Stimulated activated CD4-positive, alpha-beta T cell treated with anti-CD3 and anti-CD28 coated beads, Interleukin-12 subunit alpha, Interleukin-12 subunit beta, amount 100 ng/mL, for 24 hours (primary cell): Measurements from ENCODE around the gene USP51.
"Not testable (repeated sequence)": the region's sequence is repeated elsewhere in the genome, so short reads cannot be mapped to it uniquely, and the experiment has no call there.

Experiments used
- DNase-seq, 2 experiments: peaks; one replicate each; pipeline ENCODE4 v3.0.0-alpha.2; 2020; ENCODE audit warnings: low read depth in 2 of 2

Gene USP51

DNA sequence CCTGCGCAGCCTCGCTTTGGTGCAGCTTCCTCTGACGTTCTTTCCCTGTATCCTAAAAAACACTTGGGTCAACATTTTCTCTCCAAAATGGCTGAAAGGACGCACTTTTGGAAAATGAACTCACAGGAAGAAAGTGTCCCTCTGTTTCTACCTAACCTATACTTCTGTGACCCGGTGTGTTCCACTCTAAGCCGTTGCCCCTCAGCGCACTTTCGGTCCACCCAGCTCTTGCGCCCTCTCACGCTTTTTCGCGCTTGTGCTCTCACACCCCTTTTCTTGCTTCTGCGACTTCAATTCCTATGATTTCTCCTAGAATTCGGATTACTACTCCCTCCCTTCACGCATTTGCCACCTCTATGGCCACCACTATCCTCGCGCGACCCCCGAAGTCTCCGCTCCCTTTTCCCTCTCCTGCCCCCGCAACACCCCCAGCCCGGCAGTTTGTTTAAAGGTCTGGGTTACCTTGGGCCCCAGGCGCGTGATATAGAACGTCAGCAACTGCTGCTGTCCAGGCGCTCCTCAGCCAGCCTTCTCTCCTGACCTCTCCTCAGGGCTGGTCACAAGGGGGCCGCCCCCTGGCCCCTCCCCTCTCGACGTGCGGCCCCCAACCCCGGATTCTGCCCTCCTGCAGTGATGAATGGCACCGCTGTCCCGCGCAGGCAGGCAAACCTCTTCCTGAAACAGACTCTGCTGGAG is at the start of gene USP51:
TSS of gene USP51 (minus strand) at position 535 of the 696 bp plus-strand sequence. CDS start 909 bp downstream, outside the sequence.
- no peak for DNase-seq

DNA sequence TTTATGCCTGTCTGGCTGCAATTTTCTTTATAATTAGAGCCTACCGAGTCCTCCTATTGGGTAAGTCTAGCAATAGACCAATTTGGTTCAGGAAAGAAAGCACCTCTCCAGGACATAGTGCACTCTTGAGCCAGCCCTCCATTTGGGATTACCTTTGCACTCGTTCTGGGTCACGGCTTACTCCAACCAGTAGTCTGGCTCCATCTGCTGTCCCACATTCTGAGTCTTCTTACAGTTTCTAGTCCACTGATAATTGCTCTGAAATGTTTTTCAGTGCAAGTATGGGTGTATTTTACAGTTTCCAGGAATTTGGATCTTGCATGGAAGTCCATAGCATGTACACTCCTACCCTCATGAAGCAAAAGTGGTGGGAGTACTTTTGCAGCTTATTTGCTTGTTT is 34.8 kb upstream of the USP51 start:
- no peak for DNase-seq

DNA sequence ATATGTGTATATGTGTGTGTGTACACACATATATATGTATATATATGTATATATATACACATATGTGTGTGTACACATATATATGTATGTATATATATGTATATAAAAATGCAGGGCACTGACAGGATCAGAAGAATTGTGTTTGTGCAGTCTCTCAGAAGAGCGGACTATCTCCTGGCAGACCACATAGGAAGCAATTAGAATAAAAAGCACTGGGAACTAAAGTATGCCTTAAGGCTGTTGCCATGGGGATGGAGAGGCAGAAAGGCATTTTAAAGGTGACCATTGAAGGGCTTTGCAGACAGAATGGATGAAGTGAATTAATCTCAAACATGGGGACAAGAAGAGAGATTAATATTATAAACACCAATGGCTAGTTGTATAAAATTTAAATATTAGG is 33.7 kb upstream of the USP51 start:
- no peak for DNase-seq

DNA sequence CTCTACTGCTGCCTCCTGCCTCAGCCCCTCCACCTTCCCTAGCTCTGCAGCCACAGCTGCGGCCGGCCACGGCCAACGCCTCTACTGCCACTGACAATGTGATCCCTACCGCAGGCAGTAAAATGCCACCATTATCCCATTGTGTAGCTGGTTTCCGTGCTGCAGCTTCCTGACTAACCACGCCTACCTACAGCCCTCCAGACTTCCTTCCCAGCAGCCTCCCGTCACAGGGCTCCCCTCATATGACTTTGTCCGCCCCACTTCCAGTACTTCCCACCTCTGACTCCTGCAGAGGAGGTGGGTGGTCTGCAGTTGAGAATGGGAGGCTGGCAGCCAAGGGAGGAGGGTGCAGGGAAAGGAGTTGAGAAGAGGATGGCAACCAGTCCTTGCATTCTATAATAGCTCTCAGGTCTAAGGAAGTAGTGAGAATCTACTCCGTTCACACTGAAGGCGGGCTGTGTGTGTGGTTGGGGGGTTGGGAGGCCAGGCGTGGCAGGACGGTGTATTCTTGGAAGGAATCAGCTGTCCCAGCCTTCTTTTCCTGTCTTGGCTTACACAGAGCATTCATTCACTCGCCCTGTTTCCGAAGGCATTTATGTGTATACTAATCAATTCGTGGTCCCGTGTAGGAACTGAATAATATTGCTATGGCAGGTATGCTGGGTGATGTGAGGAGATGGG is 33.1 kb upstream of the USP51 start:
- no peak for DNase-seq

DNA sequence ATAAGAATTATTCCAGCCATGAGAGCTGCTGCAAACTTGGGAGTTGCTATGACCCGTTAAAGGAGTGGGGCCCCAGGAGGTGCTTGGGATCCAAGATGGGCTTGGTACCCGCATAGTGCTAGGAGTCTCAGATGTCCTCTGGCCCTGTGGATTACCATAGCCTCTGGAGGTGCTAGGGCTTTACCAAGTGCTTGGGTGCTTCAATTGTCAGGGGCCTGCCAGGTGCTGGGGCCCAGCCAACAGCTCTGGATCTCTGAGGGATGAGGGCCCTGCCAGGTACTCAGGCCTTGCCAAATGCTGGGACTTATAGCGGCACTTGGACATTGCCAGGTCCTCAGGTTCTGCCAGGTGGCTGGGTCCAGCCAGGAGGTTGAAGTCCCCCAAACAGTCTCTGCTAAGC is 32.0 kb upstream of the USP51 start:
- no peak for DNase-seq

DNA sequence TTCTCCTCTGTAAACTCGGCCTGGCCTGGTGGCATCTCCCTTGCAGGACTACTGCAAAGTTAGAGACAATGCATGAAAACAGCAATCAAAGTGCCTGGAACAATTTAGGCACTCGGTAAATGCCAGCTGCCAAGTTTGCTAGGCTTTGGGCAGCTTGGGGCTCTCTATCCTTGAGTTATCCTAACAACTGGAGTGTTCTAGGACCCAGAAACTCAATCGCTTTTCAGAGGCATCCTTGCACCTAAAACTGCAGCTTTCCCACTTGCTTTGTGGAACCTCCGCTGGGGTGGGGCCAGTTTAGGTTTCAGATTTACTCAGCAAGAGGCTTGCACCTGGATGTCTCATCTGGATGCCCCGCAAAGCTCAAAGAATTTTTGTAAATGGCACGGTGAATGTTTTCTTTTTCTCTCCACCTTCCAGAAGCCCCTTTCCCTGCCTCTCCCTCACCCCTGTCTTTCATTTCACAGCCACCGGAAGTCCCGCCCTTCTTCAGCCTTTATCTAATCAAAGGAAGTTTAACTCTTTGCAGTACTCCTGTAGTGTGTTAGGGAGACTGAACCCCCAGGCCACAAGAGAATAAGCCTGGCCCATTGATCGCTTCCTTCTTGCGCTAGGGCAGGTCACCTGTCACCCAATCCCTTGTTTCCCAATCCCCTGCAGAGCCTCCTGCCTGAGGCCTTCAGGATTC is 27.3 kb upstream of the USP51 start:
- DNase-seq: not testable (repeated sequence)

DNA sequence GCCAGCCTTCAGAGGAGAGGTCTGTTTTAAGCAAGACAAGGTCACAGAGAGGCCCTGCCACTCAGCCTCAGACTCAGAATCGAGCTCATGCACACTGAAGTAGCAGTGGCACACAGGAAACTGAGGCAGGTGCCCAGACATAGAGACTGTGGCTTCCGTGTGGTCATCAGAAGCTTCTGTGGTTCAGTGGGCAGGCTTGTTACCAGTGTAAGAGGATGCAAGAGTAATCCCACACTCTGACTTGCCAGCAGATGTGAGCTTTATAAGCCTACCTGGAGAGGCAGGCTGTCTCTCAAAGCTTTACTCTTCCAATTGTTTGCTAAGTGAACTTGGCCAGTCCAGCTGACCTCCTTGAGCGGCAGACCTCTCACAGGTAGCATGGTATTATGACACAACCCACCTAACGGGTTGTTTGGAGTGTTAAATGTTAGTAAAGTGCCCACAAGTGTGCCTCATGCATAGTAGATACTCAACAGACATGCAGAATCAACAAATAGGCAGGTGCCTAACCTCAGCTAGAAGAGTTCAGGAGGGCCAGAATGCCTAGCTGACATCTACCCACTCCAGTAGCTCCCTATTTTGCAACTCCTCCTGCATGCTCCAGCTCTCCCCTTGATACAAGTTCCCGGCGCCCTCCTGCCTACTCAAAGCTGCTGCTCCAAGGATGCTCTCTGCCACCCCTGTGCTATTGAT is 23.5 kb upstream of the USP51 start:
- DNase-seq: not testable (repeated sequence)

DNA sequence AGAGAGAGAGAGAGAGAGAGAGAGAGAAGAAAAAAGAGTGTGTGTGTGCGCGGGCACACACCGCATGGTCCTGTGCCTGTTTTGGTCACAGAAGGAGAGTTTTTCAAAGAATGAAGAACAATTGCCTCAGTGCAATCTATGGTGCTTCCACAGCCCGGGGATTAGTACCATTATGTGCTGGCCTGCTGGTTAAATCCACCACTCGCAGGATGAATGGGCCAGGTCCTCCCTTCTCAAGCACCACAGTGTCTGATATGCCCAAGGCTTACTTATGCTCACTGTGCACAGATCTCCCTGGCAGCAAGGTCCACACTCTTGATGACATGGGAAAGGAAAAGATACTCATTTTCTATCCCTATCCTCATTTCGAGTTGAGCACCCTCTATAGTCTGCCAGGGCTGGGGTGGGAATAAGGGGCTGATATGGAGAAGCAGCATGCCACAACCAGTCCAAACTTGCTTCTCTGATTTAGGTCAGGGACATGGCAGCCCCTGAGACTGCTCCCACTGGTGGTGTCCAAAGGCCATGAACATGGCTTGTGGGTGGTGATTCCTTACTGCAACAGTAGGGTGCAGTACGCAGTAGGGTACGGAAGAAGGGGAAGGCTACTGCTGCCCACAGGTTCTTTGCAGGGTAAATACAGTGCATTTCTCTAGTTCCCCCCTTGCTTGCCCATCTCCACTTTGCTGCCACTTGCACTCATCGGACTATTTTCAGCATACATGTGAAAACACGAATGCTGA is 18.9 kb upstream of the USP51 start:
- not testable (repeated sequence) for DNase-seq

DNA sequence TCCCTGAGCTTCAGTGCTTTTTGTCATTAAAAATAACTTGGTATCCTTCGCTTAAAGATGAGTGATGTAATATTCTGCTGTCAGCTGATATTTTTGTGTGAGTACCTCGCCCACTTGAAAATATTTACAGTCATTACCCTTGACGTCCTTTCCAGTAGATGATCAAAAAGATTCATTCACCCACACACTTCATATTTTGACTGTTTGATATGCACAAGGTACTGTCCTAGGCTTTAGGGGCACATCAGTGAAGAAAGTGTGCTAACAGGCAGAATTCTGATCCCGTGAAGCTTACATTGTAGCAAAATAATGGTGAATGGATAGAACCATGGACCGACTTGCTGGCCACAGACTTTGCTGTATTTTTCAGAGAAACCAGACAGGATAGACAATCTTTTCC is 18.1 kb upstream of the USP51 start:
- DNase-seq: not testable (repeated sequence)

DNA sequence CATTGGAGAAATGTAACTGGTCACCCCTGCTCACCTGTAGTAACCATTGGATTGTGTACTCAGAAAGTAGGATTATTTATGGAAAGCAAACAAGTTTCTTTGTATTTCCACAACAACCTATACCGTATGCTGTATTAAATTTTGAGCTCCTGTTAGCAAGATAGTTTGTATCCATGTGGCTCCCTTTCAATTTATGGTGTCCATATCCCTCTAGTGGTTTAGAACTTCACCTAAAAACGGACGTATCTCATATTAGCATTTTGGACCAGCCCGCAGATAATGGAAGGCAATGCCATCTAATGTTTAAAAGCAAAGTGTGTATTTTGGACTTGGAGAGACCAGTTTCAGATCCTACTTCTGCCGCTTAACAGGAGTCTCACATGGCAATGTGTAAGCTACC is 17.4 kb upstream of the USP51 start:
- not testable (repeated sequence) for DNase-seq

DNA sequence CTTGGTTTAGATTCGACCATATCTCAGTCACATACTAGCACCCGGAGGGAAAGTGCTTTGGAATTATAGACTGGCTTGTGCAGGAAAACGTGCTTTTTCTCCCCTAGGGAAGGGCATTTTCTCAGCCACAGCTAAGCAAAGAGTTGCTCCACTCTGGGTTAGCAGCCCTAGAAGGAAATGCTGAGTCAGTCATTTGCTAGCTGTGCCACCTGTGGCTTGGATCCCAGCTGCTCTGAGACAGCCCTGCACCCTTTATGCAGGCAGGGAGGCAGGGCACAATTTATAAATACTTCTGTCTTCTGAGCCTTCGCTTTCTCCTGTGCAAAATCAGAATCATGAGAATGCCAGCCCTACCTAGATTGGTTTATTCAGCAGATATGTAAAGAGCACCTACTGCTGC is 1.3 kb upstream of the USP51 start:
- no peak for DNase-seq

DNA sequence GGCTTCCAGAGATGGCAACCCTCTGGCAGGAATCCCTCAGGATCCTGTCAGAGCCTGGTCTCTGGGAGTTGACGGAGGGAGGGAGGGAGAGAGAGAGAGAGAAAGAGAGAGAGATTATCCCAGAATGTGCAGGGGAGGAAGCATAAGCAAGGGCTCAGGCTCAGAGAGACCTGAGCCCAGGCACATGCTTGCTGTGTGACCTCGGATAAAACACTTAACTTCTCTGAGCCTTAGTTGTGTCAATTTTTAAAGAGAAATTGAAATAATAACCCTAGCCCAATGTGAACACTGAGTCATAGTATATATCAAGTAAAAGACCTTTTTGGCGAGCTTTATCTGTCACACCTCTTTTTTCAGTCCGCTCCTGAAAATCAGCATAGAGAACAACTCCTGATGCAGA is 473 bp upstream of the USP51 start:
- no peak for DNase-seq

DNA sequence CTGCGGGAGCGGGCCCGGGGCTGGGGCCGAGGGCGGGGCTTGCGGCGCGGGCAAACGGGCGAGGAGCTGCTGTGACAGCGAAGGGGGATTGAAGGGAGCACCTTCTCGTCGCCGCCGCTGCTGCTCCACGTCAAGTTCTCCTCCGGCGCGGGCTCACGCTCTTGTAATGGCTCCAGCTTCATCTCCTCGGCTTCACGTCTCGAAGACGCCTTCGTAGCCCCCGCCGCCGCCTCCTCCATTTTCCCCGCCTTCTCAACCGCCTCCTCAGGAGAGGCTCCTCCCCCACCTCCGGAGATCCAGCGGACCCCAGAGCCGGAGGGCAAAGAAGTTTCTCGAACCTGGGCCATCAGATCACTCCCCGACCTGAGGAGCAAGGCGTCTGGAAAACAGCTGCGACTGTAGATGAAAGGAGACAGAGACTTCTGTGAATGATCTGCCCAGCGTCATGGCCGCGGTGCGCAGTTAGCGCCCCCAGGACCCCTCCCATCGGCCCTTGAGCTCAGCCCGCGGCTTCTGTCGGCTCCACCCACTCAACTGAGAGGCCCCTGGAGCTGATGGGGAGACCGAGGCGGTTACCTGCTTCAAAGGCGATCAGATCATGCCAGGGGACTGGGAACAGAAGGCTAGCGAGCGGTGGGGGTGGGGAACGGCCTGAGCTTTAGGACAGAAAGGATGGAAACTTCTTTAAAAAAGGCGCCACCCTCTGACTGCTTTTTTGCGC is 895 bp downstream of the USP51 start:
- peak; percentile 21 to 38 for DNase-seq

DNA sequence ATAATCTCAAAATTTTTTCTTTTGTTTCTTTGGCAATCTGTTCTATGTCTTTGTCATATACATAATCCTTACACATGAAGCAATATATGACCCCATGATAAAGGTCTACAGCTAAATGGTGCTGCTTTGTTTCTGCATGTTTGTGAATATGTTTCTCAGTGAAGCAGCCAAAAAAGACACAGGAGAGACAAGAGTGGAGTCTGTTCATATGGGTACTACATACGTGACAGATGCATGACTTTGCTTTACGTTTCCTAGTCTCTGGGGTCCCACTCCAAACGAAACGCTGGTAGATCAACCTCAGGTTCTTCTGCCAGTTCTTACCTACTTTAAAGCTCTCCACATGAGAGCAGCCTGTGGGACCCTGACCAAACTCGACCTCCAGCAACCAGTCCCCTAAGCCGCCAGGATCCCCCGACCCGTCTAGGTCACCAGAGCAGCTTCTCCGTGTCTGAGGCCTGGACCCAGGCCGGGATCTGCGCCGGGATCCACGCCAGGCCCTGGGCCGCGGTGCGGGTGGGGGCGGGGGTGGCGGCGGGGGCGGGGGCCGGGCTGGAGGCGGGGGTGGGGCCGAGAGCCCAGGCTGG is 1.5 kb downstream of the USP51 start:
- DNase-seq: no peak

DNA sequence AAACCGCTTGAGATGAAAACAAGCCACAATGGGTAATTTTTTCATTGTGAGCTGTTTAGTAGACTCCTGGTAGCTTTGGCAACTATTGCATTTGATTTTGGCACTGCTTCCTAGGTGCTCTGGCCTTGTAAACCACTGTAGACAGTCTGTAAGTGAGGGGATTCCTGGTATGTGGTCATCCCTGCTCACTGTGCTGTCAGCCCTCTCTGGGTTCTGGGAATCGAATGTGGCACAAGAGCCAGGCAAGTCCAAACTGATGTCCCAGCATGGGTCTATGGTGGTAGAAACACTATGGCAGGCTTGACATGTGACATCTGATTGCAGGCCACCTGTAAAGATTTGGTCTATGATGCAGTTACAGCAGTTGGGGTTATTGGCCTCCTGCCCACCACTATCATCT is 2.5 kb downstream of the USP51 start:
- no peak for DNase-seq

DNA sequence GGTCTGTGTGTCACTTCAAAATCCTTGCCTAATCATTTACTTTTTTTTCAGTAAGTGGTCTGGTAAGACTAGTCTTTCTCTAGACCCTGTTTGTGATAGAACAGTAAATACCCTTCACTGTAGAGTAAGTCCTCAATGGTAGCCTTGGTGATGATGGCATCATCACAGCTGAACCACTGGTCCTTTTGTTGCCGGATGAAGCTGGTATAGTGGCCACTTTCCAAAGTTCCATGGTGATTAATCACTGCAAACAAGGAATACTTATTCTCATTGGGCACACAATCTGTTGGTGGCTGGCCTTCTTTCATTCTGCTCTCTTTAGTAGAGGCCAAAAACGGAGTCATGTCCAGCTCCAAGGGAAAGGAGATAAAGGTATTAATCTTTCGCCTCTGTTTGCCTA is 2.9 kb downstream of the USP51 start:
- DNase-seq: no peak

DNA sequence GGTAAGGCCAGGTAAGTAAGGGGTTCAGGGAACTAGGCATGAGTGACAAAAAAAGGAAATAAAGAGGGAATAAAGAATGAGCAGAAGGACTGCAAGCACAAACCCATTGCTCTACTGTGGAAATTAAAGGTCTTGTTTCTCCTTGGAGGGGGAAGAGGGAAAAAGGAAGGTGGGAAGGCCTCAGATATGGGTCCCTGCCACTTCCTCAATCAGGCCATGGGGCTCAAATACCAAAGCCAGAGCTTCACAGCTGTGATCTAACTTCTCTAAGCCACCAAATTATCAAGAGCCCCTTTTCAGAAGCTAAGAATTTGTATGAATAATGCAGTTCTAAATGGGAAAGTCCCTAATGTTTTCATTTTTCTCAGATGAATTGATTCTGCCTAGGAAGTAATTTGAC is 4.7 kb downstream of the USP51 start:
- DNase-seq: no peak

DNA sequence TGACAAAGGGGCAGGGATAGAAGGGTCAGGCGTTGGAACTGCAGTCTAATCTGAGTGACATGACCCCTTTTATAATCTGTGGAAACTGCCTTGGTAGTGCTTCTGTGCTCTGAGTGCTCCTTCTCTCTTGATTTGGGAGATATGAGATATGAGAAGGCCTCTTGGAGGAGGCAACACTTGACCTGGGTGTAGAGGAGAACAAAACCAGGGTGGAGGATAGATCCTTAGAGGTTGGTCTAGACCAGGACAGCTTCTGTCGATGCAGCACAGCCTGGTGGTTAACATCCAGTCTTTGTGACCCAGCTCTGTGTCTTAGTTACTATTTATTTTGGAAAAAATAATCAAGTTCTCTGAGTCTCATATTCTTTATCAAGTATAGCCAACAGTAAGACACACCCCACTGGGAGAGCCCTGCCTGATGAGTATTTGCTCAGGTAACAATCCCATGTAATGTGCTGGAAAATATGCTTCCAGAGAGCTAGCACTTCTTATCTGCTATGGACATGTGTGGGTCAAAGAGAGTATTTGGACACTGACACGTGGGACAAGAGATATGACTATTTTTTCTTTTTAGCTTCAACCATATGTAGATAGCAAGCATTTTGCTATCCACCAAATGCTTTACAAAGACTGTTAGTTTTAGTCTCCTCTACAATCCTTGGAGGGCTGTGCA is 9.1 kb downstream of the USP51 start:
- no peak for DNase-seq

DNA sequence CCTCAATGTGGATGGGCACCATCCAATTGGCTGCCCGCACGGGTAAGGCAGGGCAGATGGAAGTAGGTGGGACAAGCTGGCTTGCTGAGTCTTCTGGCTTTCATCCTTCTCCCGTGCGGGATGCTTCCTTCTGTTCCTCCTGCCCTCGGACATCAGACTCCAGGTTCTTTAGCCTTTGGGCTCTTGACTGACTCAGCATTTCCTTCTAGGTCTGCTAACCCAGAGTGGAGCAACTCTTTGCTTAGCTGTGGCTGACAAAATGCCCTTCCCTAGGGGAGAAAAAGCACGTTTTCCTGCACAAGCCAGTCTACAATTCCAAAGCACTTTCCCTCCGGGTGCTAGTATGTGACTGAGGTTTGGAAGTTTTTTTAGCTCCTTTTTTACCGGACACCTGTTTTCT is 9.7 kb downstream of the USP51 start:
- DNase-seq: not testable (repeated sequence)

DNA sequence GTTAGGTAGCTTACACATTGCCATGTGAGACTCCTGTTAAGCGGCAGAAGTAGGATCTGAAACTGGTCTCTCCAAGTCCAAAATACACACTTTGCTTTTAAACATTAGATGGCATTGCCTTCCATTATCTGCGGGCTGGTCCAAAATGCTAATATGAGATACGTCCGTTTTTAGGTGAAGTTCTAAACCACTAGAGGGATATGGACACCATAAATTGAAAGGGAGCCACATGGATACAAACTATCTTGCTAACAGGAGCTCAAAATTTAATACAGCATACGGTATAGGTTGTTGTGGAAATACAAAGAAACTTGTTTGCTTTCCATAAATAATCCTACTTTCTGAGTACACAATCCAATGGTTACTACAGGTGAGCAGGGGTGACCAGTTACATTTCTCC is 23.9 kb downstream of the USP51 start:
- not testable (repeated sequence) for DNase-seq
